IMR-90 (cell line): ENCODE data around the gene GRID1. TPM values are rescaled to one million over a fixed set of nuclear protein-coding genes. Genes with fewer than 3 reads are reported as not detected.

ENCODE experiments used
- ATAC-seq: fragments of 200-7000 bp; cut with Tn5 transposase; 2 replicates; pipeline ENCODE4 v1.9.1; 2020; ENCODE audit warnings: low read depth, mild to moderate bottlenecking, moderate library complexity
- BruUV-seq: library from RNA; stranded (reverse); fragments of 400-500 nt; replicated peaks from 2 replicates; lab custom pipeline; 2021; lab: Mats Ljungman, UMichigan
- CTCF ChIA-PET: fragments of 300-600 bp; formaldehyde crosslinking; extraction: SDS; loops from one replicate; lab custom pipeline; 2021; ENCODE audit warnings: antibody characterized with exemption; lab: Yijun Ruan, JAX
- POLR2A ChIA-PET: fragments of 300-600 bp; sonication (Branson Sonifier 250); formaldehyde crosslinking; loops from one replicate; lab custom pipeline; 2022; ENCODE audit warnings: antibody characterized with exemption; ENCODE audit not compliant: unreplicated experiment; lab: Charles Lee
- DNase-seq: peaks from one replicate; pipeline ENCODE4 v3.0.0; 2013
- H2AFZ ChIP-seq: replicated peaks from 2 replicates; pipeline ENCODE3; 2013; ENCODE audit warnings: low read length, mild to moderate bottlenecking; ENCODE audit not compliant: poor library complexity
- H2AK5ac ChIP-seq: 2 replicates; pipeline ENCODE4 v1.6.1; 2013; ENCODE audit warnings: low read depth, low read length, inconsistent platforms
- H2AK9ac ChIP-seq: replicated peaks from 2 replicates; pipeline ENCODE3; 2013; ENCODE audit warnings: mild to moderate bottlenecking, low read depth, low read length, moderate library complexity; ENCODE audit not compliant: poor library complexity
- H2BK120ac ChIP-seq: 2 replicates; pipeline ENCODE4 v1.6.1; 2013; ENCODE audit warnings: low read depth, low read length, inconsistent platforms
- H2BK15ac ChIP-seq: 3 replicates; pipeline ENCODE4 v1.6.1; 2013; ENCODE audit warnings: low read depth, low read length, inconsistent platforms
- H2BK20ac ChIP-seq: 2 replicates; pipeline ENCODE4 v1.6.1; 2013; ENCODE audit warnings: low read depth, mild to moderate bottlenecking, inconsistent platforms, low read length, moderate library complexity
- H2BK5ac ChIP-seq: 2 replicates; pipeline ENCODE4 v1.6.1; 2013; ENCODE audit warnings: mild to moderate bottlenecking, low read depth, low read length, inconsistent platforms; ENCODE audit not compliant: poor library complexity, severe bottlenecking
- H3K14ac ChIP-seq: replicated peaks from 2 replicates; pipeline ENCODE4 v1.6.1; 2013; ENCODE audit warnings: low read depth, low read length, inconsistent platforms
- H3K18ac ChIP-seq: 2 replicates; pipeline ENCODE4 v1.6.1; 2013; ENCODE audit warnings: low read depth, low read length, control low read depth
- H3K23ac ChIP-seq: 2 replicates; pipeline ENCODE4 v1.6.1; 2013; ENCODE audit warnings: low read depth, low read length, inconsistent platforms
- H3K27ac ChIP-seq: 2 replicates; pipeline ENCODE4 v1.5.1; 2013; ENCODE audit warnings: mild to moderate bottlenecking, control low read depth, low read length; ENCODE audit not compliant: insufficient read depth
- H3K27me3 ChIP-seq: 2 replicates; pipeline ENCODE4 v1.6.1; 2013; ENCODE audit warnings: low read length; ENCODE audit not compliant: control insufficient read depth, insufficient read depth
- H3K36me3 ChIP-seq: 2 replicates; pipeline ENCODE4 v1.6.1; 2013; ENCODE audit warnings: low read length, mixed read lengths; ENCODE audit not compliant: control insufficient read depth, insufficient read depth
- H3K4ac ChIP-seq: 2 replicates; pipeline ENCODE4 v1.6.1; 2013; ENCODE audit warnings: low read depth, low read length, inconsistent platforms
- H3K4me1 ChIP-seq: 2 replicates; pipeline ENCODE4 v1.6.1; 2013; ENCODE audit warnings: low read length, mixed read lengths; ENCODE audit not compliant: control insufficient read depth, insufficient read depth
- H3K4me2 ChIP-seq: 2 replicates; pipeline ENCODE4 v1.6.1; 2013; ENCODE audit warnings: low read depth, mild to moderate bottlenecking, control low read depth, low read length, moderate library complexity
- H3K4me3 ChIP-seq: 2 replicates; pipeline ENCODE4 v1.5.1; 2013; ENCODE audit warnings: low read depth, mild to moderate bottlenecking, control low read depth, low read length, moderate library complexity; ENCODE audit not compliant: insufficient read depth
- H3K56ac ChIP-seq: 2 replicates; pipeline ENCODE4 v1.6.1; 2013; ENCODE audit warnings: low read length, inconsistent platforms; ENCODE audit not compliant: insufficient read depth; ENCODE audit errors: extremely low read depth
- H3K79me1 ChIP-seq, 2 experiments: 2 replicates each; pipeline ENCODE4 v1.6.1; 2013; ENCODE audit warnings: low read length in 2 of 2, inconsistent platforms in 1 of 2, low read depth in 1 of 2
- H3K9ac ChIP-seq: 2 replicates; pipeline ENCODE4 v1.6.1; 2013; ENCODE audit warnings: low read depth, low read length, control low read depth
- H3K9me1 ChIP-seq: 2 replicates; pipeline ENCODE4 v1.6.1; 2013; ENCODE audit warnings: low read length, inconsistent platforms; ENCODE audit not compliant: insufficient read depth
- H3K9me3 ChIP-seq: 2 replicates; pipeline ENCODE4 v1.6.1; 2013; ENCODE audit warnings: low read length; ENCODE audit not compliant: control insufficient read depth, insufficient read depth
- H4K20me1 ChIP-seq: 2 replicates; pipeline ENCODE4 v1.6.1; 2013; ENCODE audit warnings: low read length, inconsistent platforms; ENCODE audit not compliant: insufficient read depth
- H4K5ac ChIP-seq: 2 replicates; pipeline ENCODE4 v1.6.1; 2013; ENCODE audit warnings: mild to moderate bottlenecking, low read depth, low read length, control low read depth
- H4K8ac ChIP-seq, 2 experiments: 2 replicates each; pipeline ENCODE4 v1.6.1; 2013; ENCODE audit warnings: low read depth in 2 of 2, low read length in 2 of 2, control low read depth in 1 of 2, inconsistent platforms in 1 of 2
- H4K91ac ChIP-seq: 2 replicates; pipeline ENCODE4 v1.6.1; 2013; ENCODE audit warnings: low read depth, low read length, inconsistent platforms; ENCODE audit not compliant: insufficient read depth
- BHLHE40 ChIP-seq: fragments of 150-350 bp; IDR thresholded peaks from 2 replicates; pipeline ENCODE4 v1.6.1; 2016; ENCODE audit warnings: mild to moderate bottlenecking, low read depth, low read length
- CEBPB ChIP-seq: IDR thresholded peaks from 2 replicates; pipeline ENCODE4 v1.6.1; 2012; ENCODE audit warnings: low read depth, low read length, improper control_type of control experiment
- CHD1 ChIP-seq: IDR thresholded peaks from 2 replicates; pipeline ENCODE4 v1.6.1; 2012; ENCODE audit warnings: low read depth, low read length, improper control_type of control experiment
- CTCF ChIP-seq: conservative IDR thresholded peaks from 2 replicates; pipeline ENCODE4 v1.5.1; 2012; ENCODE audit warnings: mild to moderate bottlenecking, low read depth, low read length, improper control_type of control experiment
- ELK1 ChIP-seq: fragments of 150-350 bp; IDR thresholded peaks from 2 replicates; pipeline ENCODE4 v1.6.1; 2016; ENCODE audit warnings: low read depth, mild to moderate bottlenecking, low read length, moderate library complexity, borderline replicate concordance
- FOS ChIP-seq: fragments of 150-350 bp; IDR thresholded peaks from 2 replicates; pipeline ENCODE4 v1.6.1; 2016; ENCODE audit warnings: low read depth, low read length
- MAFK ChIP-seq: IDR thresholded peaks from 2 replicates; pipeline ENCODE4 v1.6.1; 2012; ENCODE audit warnings: low read depth, low read length, improper control_type of control experiment
- MAZ ChIP-seq: IDR thresholded peaks from 2 replicates; pipeline ENCODE4 v1.6.1; 2012; ENCODE audit warnings: low read depth, mild to moderate bottlenecking, low read length, improper control_type of control experiment, moderate library complexity, borderline replicate concordance
- MXI1 ChIP-seq: IDR thresholded peaks from 2 replicates; pipeline ENCODE4 v1.6.1; 2012; ENCODE audit warnings: low read depth, mild to moderate bottlenecking, low read length, moderate library complexity, borderline replicate concordance
- NFE2L2 ChIP-seq: fragments of 150-350 bp; IDR thresholded peaks from 2 replicates; pipeline ENCODE4 v1.6.1; 2016; ENCODE audit warnings: low read depth, mild to moderate bottlenecking, low read length
- POLR2A ChIP-seq: IDR thresholded peaks from 2 replicates; pipeline ENCODE4 v1.6.1; 2012; ENCODE audit warnings: mild to moderate bottlenecking, low read depth, low read length
- RAD21 ChIP-seq: IDR thresholded peaks from 2 replicates; pipeline ENCODE4 v1.6.1; 2012; ENCODE audit warnings: low read length, improper control_type of control experiment
- RCOR1 ChIP-seq: IDR thresholded peaks from 2 replicates; pipeline ENCODE4 v1.6.1; 2012; ENCODE audit warnings: mild to moderate bottlenecking, low read length, improper control_type of control experiment; ENCODE audit not compliant: insufficient replicate concordance
- RFX5 ChIP-seq: IDR thresholded peaks from 2 replicates; pipeline ENCODE4 v1.8.0; 2012; ENCODE audit warnings: low read depth, mild to moderate bottlenecking, low read length, moderate library complexity
- SMC3 ChIP-seq: fragments of 150-350 bp; IDR thresholded peaks from 2 replicates; pipeline ENCODE4 v1.6.1; 2016; ENCODE audit warnings: low read depth, mild to moderate bottlenecking, antibody characterized with exemption, low read length, moderate library complexity
- USF2 ChIP-seq: fragments of 150-350 bp; IDR thresholded peaks from 2 replicates; pipeline ENCODE4 v1.6.1; 2017; ENCODE audit warnings: mild to moderate bottlenecking, antibody characterized with exemption, low read length, low read depth
- WGBS, 2 experiments: methylation state at CpG; one replicate each; pipeline versions ENCODE4 v1.1.5 to v1.1.7; 2013; ENCODE audit warnings: missing lambda C conversion rate in 2 of 2; ENCODE audit not compliant: insufficient read length in 1 of 2; ENCODE audit errors: extremely low coverage in 2 of 2; 5-methylcytosine and 5-hydroxymethylcytosine counted together
- dilution Hi-C: fragments of 300-500 bp; cut with HindIII; formaldehyde crosslinking; loops from one replicate; pipeline ENCODE4 v1.14.3; 2018; ENCODE audit warnings: low sequenced_read_pairs; ENCODE audit not compliant: unreplicated experiment
- in situ Hi-C: fragments of 300-500 bp; cut with MboI; formaldehyde crosslinking; loops from 3 replicates; pipeline ENCODE4 v1.14.3; 2019; ENCODE audit warnings: low sequenced_read_pairs, inconsistent platforms, mixed read lengths
- intact Hi-C: fragments of 100-400 bp; cut with micrococcal nuclease; formaldehyde crosslinking; loops from 2 replicates; pipeline ENCODE4 v1.10.0; 2022
- polyA plus RNA-seq, 3 experiments: library from polyadenylated mRNA; depleted of rRNA; stranded (reverse); fragments of >200 nt; gene quantifications; 2 replicates each; pipeline ENCODE4 v1.2.3, GENCODE V29; 2012; ENCODE audit warnings: low replicate concordance in 1 of 3
- total RNA-seq: library from RNA; depleted of rRNA; stranded (reverse); fragments of >200 nt; gene quantifications from 2 replicates; pipeline ENCODE4 v1.2.3, GENCODE V29; 2012

The GRID1 gene
- total and polyA plus RNA-seq, 2 of the 4 experiments (the other 2 are of a cell fraction), result not detected

DNA sequence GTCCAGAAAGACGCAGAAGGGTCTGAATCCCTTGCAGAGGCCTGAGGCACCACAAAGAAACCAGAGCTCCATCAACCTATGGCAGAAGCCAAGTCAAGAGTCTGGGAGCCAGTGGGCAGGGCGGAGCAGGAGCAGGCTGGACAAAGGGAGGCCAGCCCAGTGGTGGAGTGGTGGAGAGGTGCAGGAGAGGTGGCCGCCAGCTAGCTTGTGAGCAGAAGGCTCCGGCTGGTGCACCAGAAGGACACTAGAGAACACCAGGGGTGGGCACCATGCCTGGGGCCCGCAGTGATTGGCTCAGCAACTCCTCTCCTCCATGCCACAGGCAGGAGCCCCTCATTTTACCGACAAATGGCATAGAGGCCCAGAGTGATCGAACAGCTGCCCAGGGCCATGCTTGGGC, 186.6 kb downstream of the GRID1 start:
- no peak overlapping the region for H3K4ac ChIP-seq
- no peak overlapping the region for H3K14ac ChIP-seq

More for the DNA sequence above, 186.6 kb downstream of the GRID1 start:
- Histone ChIP-seq H2BK5ac (no peak overlapping the region), H2BK15ac (no peak overlapping the region), H2AK9ac (no peak overlapping the region), H3K4me2 (no peak overlapping the region), H4K20me1 (no peaks in the 10 kb centered on the region), H4K5ac (no peak overlapping the region), H3K4me1 (no peaks in the 10 kb centered on the region), H3K9me3 (no peaks in the 10 kb centered on the region), H3K27ac (no peak overlapping the region), H2AK5ac (no peak overlapping the region), H2BK120ac (no peak overlapping the region), H3K79me1 (no peaks in the 10 kb centered on the region), H4K91ac (no peak overlapping the region), H3K18ac (no peak overlapping the region), H3K9ac (no peak overlapping the region), H3K9me1 (no peaks in the 10 kb centered on the region), H4K8ac (no peak overlapping the region), H3K27me3 (no peaks in the 10 kb centered on the region), H2AFZ (no peak overlapping the region), H3K56ac (no peak overlapping the region), H3K36me3 (no peaks in the 10 kb centered on the region), H3K23ac (no peak overlapping the region), H2BK20ac (no peak overlapping the region), H3K4me3 (no peak overlapping the region)
- DNase-seq, result no peak
- no TSS peak for BruUV-seq
- CTCF ChIA-PET, result no interaction called here
- dilution Hi-C loops (no loop called here), intact Hi-C loops (loop anchor here (5.0 kb wide), 1 partner anchor 197 kb away; no protein-coding TSS in a partner anchor), in situ Hi-C loops (loop anchor here (25.0 kb wide), 1 partner anchor 407 kb away; no protein-coding TSS in a partner anchor)
- TF ChIP-seq MAZ (no peak), BHLHE40 (no peak), CHD1 (no peak), MAFK (no peak), RFX5 (no peak), SMC3 (no peak), CTCF (no peak), USF2 (no peak), CEBPB (no peak), RAD21 (no peak), NFE2L2 (no peak), POLR2A (no peak), MXI1 (no peak), FOS (no peak), ELK1 (no peak), RCOR1 (no peak)
- POLR2A ChIA-PET, result no interaction called here
- WGBS, 2 experiments, result no CpG with 5 or more reads among the region's 7 CpGs
- no peak for ATAC-seq
